Right lung (tissue), 5 donors: ENCODE data around the gene MPP2. TPM values are rescaled to one million over a fixed set of nuclear protein-coding genes. Genes with fewer than 3 reads are reported as not detected.
"Not testable (repeated sequence)": the region's sequence is repeated elsewhere in the genome, so short reads cannot be mapped to it uniquely, and the experiment has no call there.

Experiments
- DNase-seq, 2 donors: peaks; one replicate each; pipeline ENCODE4 v3.0.0-alpha.2; 2013
- polyA plus RNA-seq, 5 donors: library from polyadenylated mRNA; unstranded; fragments of 120-200 nt; gene quantifications; one replicate each; pipeline versions ENCODE4 v1.2.1 to v1.2.3, GENCODE V29; 2013; ENCODE audit warnings: inconsistent platforms in 1 of 5, low replicate concordance in 1 of 5; ENCODE audit not compliant: insufficient read length in 5 of 5, insufficient read depth in 1 of 5

The MPP2 gene
- polyA plus RNA-seq, 5 donors = 3.5 to 5.1 (median 4.7) TPM

DNA sequence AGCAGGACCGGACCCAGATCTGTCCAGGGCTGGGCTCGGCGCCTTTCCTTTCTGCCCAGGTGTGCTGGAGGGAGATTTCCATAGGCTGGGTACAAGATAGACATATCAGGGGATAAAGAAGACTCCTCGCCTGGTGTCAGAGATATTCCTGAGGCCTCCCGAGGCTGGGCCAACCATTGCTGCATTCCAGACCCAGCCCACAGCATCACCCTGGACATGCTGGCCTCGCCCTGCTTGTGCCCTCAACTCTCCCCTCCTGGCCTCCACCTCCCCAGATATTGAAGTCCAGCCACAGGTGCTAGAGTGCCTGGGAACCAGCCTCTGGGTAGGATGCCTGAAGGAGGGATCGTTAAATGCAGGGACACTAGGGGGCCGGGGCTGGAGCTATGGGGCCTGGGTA is 58.2 kb downstream of the MPP2 start:
- no peak for DNase-seq

DNA sequence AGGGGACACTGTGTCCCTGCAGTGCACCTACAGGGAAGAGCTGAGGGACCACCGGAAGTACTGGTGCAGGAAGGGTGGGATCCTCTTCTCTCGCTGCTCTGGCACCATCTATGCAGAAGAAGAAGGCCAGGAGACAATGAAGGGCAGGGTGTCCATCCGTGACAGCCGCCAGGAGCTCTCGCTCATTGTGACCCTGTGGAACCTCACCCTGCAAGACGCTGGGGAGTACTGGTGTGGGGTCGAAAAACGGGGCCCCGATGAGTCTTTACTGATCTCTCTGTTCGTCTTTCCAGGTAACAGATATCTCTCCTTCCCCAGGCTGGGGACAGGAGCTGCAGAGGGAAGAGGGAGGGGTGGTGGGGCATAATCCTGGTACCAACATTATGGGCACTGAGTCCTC is 58.7 kb downstream of the MPP2 start:
- DNase-seq = no peak

- DNase-seq = no peak
Observed at GRCh38 chr17:43846963-43847371, 60.4 kb downstream of the MPP2 start, which contains the start of gene CD300LG. TSS of gene CD300LG (plus strand) at chr17:43847176. CDS start at chr17:43847217, 41 bp downstream.

DNA sequence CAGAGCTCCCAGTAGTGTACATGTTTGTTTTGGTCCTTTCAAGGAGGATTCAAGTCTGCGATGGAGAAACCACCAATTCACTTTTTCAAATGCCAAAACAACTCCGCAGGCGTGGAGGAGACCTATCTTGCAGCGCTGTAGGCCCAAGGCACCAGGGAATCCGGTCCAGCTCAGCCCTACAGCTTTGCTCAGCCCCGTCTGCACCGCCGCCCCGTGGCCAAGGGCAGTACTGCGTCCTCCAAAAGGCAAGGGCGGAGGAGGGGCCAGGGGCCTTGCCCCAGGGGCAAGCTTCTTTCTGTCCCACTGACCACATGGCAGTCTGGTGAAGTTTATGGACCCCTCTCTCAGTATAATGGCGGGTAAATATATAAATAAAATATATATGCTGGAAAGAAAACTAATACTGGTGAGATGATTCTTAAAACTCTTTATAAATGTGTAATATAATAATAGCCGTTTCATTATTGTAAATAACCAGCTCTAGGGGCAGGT is 61.1 kb downstream of the MPP2 start:
- peak; percentile 33 to 40 for DNase-seq

DNA sequence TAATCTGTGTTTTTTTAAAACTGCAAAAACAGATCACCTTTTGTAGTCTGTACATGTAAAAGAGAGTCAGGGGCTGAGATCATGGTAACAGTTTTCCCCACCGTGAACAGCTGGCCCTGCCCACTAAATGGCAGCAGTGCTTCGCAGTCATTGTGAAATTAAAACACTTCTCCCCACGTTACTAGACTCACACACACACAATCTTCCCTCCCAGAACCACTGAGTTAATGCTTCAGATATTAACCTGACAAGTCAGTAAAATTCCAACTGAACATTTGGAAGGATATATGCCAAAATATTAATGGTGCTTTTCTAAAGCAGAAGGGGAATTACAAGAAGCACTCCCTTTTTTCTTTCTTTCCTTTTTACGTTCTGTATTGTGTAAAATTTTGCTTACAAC is 61.6 kb downstream of the MPP2 start:
- no peak for DNase-seq

DNA sequence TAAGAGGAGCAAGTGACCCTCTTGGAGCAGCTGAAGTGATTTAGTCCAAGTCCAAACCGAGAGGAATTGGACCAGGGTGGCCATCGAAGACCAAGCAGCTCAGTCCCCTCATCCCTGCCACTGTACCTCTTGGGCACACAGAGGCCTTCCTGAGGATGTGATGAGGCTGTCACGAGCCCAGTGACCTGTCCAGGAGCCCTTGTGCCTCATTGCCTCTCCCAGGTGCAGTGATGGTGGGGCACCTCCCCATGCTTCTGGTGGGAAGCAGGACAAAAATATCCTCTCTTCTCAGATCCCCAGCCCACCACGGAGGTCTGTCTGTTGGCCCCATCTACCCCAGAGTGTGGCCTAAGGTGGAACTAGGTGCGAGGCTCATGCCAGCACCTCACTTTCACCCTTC is 63.1 kb downstream of the MPP2 start:
- DNase-seq = no peak

GRCh38 chr17:43842975-43843325 is 64.4 kb downstream of the MPP2 start:
- no peak for DNase-seq

- DNase-seq = not testable (repeated sequence)
Observed at GRCh38 chr17:43842091-43842974, 65.0 kb downstream of the MPP2 start.

DNA sequence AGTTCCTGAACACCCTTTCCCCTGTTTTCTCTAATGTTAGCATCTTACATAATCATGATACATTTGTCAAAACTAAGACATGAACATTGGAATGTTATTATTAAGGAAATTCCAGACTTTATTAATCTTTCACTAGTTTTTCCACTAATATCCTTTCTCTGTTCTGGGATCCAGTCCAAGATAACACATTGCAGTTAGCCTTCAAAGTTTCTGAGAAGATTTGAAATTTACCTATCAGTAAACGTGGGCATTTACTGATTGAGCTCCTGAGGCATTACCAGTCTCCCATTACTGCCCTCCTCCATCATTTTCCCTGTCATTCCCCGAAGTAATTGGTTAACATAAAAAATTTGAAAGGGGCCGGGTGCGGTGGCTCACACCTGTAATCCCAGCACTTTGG is 66.1 kb downstream of the MPP2 start:
- DNase-seq = no peak

GRCh38 chr17:43840814-43841213 is 66.5 kb downstream of the MPP2 start:
- DNase-seq = no peak

- no peak for DNase-seq
Observed at GRCh38 chr17:43839670-43840108, 67.6 kb downstream of the MPP2 start.

- DNase-seq = no peak
Observed at GRCh38 chr17:43834106-43834505, 73.2 kb downstream of the MPP2 start.

DNA sequence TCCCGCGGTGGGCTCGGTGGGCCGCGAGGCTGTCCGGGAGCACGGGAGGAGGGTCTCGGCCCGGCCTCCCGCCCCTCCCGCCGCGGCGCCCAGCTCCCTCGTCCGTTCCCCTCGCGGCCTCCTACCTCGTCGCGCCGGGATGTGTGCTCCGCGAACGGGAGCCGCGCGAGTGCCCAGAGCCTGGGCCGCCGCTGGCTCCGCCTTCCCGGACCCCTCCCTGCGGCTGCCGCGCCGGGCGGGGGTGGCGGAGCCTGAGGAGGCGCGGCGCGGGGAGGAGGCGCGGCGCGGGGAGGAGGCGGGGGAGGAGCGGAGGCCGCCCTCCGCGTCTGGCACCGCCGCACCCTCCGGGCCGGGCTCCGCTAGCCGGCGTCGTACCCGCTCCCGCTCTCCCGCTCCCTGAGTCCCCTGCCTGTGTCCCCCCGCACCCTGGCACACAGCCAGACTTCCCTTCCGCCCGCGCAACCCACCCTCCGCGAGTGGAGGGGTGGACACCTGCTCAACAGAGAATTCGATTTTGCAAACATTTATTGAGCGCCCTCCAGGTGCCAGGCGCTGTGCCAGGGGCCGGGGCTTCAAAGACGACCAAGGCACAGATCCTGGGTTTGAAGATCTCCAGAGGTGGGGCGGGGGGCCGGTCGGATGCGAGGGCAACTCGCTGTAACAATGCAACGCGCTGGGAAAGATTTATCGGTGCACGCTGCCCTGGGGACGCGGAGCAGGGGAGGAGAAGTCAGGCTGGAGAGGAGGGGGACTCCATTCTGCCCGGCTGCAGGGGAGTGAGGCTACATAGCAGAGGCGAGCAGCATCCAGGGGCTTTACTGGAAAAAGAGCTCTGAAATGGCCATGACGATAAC is 74.1 kb downstream of the MPP2 start, which contains the start of gene MPP3:
Gene MPP3, minus strand, starts transcription at position 171 of the 854 bp plus-strand sequence. CDS start 1,240 bp downstream, outside the sequence.
- peak; percentile 55 to 67 for DNase-seq

- DNase-seq = peak in 1 of 2 donors; percentile 27
Observed at GRCh38 chr17:43832168-43832975, 75.0 kb downstream of the MPP2 start.

GRCh38 chr17:43831633-43832032 is 75.7 kb downstream of the MPP2 start:
- DNase-seq = no peak

- no peak for DNase-seq
Observed at GRCh38 chr17:43830510-43831140, 76.7 kb downstream of the MPP2 start.

DNA sequence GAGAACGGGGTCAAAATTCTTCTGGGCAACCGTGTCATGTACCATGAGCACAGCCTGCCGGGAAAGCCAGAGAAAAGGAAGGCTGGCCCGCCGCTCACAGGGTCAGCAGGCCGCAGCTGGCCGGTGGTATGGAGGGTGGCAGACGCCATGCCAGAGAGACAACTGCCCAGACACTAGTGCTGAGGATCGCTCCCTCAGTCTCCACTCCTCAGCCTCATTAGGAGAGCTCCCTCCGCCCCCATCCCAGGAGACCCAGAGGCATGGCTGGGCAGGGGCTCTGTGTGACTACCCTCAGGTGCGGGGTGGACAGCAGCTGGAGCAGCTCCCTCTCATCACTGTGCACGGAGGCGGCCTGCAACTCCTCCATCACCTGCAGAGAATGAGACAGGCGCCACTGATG is 77.6 kb downstream of the MPP2 start:
- no peak for DNase-seq

DNA sequence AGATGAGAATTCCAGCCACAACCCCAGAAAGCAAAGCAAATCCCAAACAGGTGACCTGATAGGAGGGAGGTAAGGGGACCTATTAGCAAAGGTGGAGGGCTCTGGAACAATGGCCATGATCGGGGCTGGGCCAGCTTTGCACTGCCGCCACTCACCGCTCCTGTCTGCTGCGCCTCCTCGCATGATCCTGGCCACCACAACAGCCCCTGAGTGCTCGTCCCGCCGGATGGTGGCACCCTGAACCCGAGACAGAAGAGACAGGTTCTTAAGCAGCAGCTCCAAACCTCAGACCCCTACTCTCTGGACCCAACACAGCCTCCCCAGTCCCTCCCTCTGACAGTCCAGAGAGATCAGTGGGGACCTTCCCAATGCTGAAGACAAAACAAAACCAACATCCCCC is 79.7 kb downstream of the MPP2 start:
- DNase-seq = no peak

DNA sequence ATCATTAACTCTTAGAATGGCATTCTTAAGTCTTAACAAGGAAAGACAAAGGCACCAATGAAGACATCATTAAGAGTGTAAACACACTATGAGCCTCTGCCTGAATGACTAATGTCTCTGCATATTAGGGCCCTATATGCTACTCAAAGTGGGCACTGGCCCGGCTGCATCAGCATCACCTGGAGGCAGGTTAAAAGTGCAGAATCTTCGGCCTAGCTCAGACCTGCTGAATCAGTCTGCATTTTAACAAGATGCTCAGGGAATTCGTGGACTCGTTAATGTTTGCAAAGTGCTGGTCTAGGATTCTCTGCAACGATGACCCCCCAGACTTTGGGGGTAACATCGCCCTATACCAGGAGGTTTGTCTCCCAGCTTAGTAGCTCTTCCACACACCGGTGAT is 81.1 kb downstream of the MPP2 start:
- DNase-seq = no peak

GRCh38 chr17:43825567-43825966 is 81.8 kb downstream of the MPP2 start:
- DNase-seq = no peak
